Medulla oblongata (tissue), 1 donor: ENCODE measurements around the gene IER5.

Experiments used
- DNase-seq: peaks from one replicate; pipeline ENCODE4 v3.0.0-alpha.2; 2015; ENCODE audit errors: extremely low spot score

IER5 gene

DNA sequence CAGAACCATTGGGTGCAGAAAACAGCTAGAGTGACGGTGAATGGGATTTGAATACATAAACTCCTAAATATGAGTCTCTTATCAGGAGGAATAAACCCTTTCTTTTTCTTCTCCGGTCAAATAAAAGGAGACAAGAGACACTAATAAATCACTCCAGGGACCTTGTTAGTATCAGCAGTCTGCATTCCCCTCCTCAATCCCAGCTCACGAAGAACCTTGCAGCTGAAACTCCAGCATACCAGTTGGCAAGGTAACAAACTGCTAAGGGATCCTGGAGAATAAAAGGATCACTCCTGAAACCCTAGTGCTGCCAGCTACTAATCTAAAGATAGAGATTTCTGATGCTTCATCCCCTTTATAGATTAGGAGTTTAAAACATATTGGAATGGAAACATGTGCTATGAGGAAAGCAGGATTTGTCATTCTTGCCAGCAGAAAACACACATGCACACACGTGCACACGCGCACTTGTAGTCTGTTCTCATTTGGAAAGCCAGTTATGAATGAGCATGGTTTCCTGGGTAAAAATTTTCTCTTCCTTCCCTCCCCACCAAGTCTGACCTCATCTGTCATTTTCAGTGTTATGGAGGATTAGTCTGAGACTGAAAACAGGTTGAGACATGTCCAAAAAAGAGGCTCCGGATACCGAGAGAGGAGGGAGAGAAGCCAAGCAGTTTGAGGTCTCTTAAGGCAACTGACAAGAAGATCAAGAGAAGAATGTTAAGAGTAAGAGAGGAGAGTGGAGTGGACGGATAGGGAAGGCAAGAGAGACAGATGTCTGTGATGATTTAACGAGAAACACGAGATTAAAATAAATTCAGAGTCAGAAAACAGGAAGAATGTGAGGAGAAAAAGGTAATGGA is 10.9 kb downstream of the IER5 start:
- no peak for DNase-seq

- DNase-seq: no peak
Measured at GRCh38 chr1:181100015-181100905, 11.8 kb downstream of the IER5 start.

DNA sequence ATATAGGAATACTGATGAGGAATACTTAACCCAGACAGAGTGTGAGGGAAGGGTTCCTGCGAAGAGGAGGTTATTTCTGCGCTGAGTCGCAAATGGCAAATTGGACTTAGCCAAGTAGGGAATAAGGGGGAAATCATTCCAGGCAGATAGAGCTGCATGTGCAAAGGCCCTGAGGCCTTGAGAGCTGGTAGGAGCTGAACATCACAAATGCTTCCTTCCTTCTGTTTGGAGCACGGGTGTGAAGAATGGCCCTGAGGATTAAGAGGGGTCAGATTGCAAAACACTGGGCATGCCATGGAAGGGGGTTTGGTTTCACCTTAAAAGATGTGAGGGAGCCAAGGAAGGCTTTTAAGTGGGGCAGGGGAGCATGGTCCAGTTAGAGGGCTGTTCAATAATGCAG is 12.4 kb downstream of the IER5 start:
- DNase-seq: no peak

GRCh38 chr1:181101581-181102226 is 13.2 kb downstream of the IER5 start:
- no peak for DNase-seq

DNA sequence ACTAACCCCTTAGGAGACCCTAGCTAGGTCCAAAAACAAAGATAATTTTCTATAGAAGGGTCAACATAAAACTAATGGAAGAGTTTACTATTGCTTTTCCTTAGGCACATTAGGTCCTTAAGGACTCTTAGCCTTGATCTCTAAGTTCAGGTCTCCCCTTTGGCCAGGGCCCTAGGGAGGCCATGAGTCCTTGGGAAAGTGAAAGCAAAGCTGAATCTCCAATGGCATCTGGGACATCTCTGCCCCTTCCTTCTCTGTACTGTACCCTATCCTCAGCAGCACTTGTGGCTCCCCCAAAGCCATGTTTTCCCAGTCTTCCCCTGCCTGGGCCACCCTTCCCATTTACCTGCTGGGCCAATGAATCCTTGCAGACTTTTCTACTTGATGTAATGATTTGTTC is 14.3 kb downstream of the IER5 start:
- no peak for DNase-seq

- no peak for DNase-seq
Measured at GRCh38 chr1:181103399-181103798, 14.9 kb downstream of the IER5 start.

- DNase-seq: no peak
Measured at GRCh38 chr1:181104042-181104789, 15.7 kb downstream of the IER5 start.

DNA sequence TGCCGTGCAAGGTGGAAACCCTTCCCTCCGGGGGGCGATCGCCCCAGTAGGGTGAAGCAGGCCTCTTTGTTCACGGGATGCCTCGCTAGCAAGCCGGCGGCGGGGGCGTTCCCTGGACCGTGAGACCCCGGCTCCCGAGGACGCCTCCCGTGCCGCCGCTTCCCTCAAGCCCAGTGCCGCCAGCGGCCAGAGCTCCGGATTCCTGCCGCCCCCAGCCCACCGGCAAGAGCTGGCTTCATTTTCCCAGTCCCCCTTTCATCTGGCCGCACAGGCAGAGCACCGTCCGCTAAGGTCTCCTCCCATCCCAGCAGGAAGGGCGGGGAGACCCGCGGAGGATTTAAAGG is 16.3 kb downstream of the IER5 start:
- no peak for DNase-seq

- peak; percentile 89 for DNase-seq
Measured at GRCh38 chr1:181105134-181106021, 16.9 kb downstream of the IER5 start.

- DNase-seq: no peak
Measured at GRCh38 chr1:181106022-181106312, 17.5 kb downstream of the IER5 start.

GRCh38 chr1:181106479-181106878 is 18.0 kb downstream of the IER5 start:
- DNase-seq: no peak

GRCh38 chr1:181107711-181108110 is 19.2 kb downstream of the IER5 start:
- DNase-seq: no peak

- no peak for DNase-seq
Measured at GRCh38 chr1:181108304-181108867, 19.9 kb downstream of the IER5 start.

DNA sequence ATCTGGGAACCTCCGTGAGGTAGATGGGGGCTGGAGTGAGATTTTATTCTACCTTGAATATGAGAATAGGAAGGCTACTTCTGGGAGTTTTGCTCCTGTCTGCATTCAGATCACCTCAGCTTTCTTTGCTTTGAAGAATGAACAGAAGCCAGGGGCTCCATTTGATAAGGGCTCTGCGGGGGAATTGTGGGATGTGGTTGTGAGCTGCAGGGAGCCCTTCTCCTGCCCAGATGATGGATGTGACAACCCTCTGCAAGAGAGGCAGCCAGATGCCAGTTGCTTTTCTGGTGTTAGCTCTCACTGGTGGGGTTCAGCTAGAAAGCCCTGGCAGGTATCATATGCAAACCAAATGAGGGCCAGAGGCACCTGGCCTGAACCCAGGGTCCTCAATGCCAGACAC is 21.5 kb downstream of the IER5 start:
- no peak for DNase-seq

GRCh38 chr1:181111559-181111958 is 23.1 kb downstream of the IER5 start:
- DNase-seq: no peak

GRCh38 chr1:181112071-181112929 is 23.8 kb downstream of the IER5 start:
- DNase-seq: no peak

- DNase-seq: no peak
Measured at GRCh38 chr1:181113059-181113641, 24.6 kb downstream of the IER5 start.

GRCh38 chr1:181114574-181115367 is 26.3 kb downstream of the IER5 start:
- DNase-seq: no peak

DNA sequence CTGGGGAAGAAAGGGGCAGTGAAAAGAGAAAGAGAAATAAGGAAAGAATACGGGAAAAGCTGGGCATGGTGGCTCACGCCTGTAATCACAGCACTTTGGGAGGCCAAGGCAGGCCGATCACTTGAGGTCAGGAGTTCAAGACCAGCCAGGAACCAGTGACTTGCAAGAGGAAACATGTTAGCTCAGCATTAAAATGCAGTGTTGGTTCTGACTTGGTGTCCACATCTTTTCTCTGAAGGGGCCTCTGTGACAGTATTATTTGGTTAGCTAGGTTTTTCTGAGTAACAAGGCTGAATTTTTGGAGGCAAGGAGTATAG is 26.8 kb downstream of the IER5 start:
- DNase-seq: no peak
